ENCODE measurements around the gene NFKBIE. TPM values are rescaled to one million over a fixed set of nuclear protein-coding genes. Genes with fewer than 3 reads are reported as not detected.

NFKBIE gene
- total and polyA plus RNA-seq, 9 of the 15 experiments (the other 6 are each of a cell fraction or from before 2014, with no cell fraction given): 2.1 to 16.4 (median 11.7) TPM

- TF ChIP-seq, protein P1, sequence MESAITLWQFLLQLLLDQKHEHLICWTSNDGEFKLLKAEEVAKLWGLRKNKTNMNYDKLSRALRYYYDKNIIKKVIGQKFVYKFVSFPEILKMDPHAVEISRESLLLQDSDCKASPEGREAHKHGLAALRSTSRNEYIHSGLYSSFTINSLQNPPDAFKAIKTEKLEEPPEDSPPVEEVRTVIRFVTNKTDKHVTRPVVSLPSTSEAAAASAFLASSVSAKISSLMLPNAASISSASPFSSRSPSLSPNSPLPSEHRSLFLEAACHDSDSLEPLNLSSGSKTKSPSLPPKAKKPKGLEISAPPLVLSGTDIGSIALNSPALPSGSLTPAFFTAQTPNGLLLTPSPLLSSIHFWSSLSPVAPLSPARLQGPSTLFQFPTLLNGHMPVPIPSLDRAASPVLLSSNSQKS (CRISPR knock-in tag; IDR thresholded peaks at IDR 0.05): 0 out of 2 replicates have a peak, but pooled peaks have one; percentile 32
- TF ChIP-seq NCOA4 (IDR thresholded peaks at IDR 0.05; ENCODE audit: partially characterized antibody) (no peak), EGR1 (conservative IDR thresholded peaks at IDR 0.05) (peak; percentile 83), CBX3 (IDR thresholded peaks at IDR 0.05; ENCODE audit: borderline replicate concordance in 1 of 2, low read length in 2 of 2) (no peak; a peak in 1 of 3 replicates), SP2 (IDR thresholded peaks at IDR 0.05; ENCODE audit: extremely low read depth, low read depth, low read length, poor library complexity, severe bottlenecking) (no peak), NCOA2 (IDR thresholded peaks at IDR 0.05; ENCODE audit: partially characterized antibody in 2 of 2) (no peak), RHOXF2B (CRISPR knock-in tag; conservative IDR thresholded peaks at IDR 0.05) (no peak), PML (IDR thresholded peaks at IDR 0.05; ENCODE audit: low read length) (no peak), ZNF232 (CRISPR knock-in tag; IDR thresholded peaks at IDR 0.05) (peak; percentile 10; the same call in 1 of the 2 replicates), WHSC1 (IDR thresholded peaks at IDR 0.05; ENCODE audit: low read length) (no peak), BDP1 (IDR thresholded peaks at IDR 0.05; ENCODE audit: insufficient read depth, insufficient read length) (no peak), YBX1 (IDR thresholded peaks at IDR 0.05) (no peak), KDM1A (IDR thresholded peaks at IDR 0.05) (peak in 1 of 2 experiments; percentile 58; a peak in 1 of 4 replicates), CBX1 (IDR thresholded peaks at IDR 0.05; ENCODE audit: low read depth) (peak; percentile 23), ATF7 (IDR thresholded peaks at IDR 0.05) (peak; percentile 3; the same call in 1 of the 2 replicates), ZNF431 (CRISPR knock-in tag; IDR thresholded peaks at IDR 0.05) (peak; percentile 4; the same call in 1 of the 2 replicates)
- TF ChIP-seq, protein P2, sequence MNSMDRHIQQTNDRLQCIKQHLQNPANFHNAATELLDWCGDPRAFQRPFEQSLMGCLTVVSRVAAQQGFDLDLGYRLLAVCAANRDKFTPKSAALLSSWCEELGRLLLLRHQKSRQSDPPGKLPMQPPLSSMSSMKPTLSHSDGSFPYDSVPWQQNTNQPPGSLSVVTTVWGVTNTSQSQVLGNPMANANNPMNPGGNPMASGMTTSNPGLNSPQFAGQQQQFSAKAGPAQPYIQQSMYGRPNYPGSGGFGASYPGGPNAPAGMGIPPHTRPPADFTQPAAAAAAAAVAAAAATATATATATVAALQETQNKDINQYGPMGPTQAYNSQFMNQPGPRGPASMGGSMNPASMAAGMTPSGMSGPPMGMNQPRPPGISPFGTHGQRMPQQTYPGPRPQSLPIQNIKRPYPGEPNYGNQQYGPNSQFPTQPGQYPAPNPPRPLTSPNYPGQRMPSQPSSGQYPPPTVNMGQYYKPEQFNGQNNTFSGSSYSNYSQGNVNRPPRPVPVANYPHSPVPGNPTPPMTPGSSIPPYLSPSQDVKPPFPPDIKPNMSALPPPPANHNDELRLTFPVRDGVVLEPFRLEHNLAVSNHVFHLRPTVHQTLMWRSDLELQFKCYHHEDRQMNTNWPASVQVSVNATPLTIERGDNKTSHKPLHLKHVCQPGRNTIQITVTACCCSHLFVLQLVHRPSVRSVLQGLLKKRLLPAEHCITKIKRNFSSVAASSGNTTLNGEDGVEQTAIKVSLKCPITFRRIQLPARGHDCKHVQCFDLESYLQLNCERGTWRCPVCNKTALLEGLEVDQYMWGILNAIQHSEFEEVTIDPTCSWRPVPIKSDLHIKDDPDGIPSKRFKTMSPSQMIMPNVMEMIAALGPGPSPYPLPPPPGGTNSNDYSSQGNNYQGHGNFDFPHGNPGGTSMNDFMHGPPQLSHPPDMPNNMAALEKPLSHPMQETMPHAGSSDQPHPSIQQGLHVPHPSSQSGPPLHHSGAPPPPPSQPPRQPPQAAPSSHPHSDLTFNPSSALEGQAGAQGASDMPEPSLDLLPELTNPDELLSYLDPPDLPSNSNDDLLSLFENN (IDR thresholded peaks at IDR 0.05; ENCODE audit: low read depth in 2 of 2, low read length in 2 of 2): peak in 1 of 2 experiments; percentile 54; a peak in 2 of 4 replicates
- TF ChIP-seq, protein P3, sequence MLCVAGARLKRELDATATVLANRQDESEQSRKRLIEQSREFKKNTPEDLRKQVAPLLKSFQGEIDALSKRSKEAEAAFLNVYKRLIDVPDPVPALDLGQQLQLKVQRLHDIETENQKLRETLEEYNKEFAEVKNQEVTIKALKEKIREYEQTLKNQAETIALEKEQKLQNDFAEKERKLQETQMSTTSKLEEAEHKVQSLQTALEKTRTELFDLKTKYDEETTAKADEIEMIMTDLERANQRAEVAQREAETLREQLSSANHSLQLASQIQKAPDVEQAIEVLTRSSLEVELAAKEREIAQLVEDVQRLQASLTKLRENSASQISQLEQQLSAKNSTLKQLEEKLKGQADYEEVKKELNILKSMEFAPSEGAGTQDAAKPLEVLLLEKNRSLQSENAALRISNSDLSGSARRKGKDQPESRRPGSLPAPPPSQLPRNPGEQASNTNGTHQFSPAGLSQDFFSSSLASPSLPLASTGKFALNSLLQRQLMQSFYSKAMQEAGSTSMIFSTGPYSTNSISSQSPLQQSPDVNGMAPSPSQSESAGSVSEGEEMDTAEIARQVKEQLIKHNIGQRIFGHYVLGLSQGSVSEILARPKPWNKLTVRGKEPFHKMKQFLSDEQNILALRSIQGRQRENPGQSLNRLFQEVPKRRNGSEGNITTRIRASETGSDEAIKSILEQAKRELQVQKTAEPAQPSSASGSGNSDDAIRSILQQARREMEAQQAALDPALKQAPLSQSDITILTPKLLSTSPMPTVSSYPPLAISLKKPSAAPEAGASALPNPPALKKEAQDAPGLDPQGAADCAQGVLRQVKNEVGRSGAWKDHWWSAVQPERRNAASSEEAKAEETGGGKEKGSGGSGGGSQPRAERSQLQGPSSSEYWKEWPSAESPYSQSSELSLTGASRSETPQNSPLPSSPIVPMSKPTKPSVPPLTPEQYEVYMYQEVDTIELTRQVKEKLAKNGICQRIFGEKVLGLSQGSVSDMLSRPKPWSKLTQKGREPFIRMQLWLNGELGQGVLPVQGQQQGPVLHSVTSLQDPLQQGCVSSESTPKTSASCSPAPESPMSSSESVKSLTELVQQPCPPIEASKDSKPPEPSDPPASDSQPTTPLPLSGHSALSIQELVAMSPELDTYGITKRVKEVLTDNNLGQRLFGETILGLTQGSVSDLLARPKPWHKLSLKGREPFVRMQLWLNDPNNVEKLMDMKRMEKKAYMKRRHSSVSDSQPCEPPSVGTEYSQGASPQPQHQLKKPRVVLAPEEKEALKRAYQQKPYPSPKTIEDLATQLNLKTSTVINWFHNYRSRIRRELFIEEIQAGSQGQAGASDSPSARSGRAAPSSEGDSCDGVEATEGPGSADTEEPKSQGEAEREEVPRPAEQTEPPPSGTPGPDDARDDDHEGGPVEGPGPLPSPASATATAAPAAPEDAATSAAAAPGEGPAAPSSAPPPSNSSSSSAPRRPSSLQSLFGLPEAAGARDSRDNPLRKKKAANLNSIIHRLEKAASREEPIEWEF (CRISPR knock-in tag; IDR thresholded peaks at IDR 0.05): peak; percentile 84; the same call in 1 of the 2 replicates
These were observed 17.7 kb downstream of the NFKBIE start (continued) for GRCh38 chr6:44247338-44248302.
